EL (cell line): ENCODE measurements around the gene ROR2.

Source experiments
- DNase-seq: peaks from one replicate; pipeline ENCODE4 v3.0.0-alpha.2; 2016

Gene ROR2

DNA sequence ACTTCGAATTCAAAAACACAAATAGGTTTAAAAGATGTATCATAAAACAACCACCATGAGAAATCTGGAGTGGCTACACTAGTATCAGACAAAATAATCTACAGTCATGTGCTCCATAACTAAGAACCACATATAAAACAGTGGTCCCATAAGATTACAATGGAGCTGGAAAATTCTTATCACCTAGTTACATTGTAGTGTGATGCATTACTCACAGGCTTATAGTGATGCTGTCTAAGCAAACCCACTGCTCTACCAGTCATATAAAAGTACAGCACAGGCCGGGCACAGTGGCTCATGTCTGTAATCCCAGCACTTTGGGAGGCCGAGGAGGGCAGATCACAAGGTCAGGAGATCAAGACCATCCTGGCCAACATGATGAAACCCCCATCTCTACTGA is 160.1 kb downstream of the ROR2 start:
- DNase-seq, result no peak

- no peak for DNase-seq
Observed at GRCh38 chr9:91787931-91788330, 162.1 kb downstream of the ROR2 start.

DNA sequence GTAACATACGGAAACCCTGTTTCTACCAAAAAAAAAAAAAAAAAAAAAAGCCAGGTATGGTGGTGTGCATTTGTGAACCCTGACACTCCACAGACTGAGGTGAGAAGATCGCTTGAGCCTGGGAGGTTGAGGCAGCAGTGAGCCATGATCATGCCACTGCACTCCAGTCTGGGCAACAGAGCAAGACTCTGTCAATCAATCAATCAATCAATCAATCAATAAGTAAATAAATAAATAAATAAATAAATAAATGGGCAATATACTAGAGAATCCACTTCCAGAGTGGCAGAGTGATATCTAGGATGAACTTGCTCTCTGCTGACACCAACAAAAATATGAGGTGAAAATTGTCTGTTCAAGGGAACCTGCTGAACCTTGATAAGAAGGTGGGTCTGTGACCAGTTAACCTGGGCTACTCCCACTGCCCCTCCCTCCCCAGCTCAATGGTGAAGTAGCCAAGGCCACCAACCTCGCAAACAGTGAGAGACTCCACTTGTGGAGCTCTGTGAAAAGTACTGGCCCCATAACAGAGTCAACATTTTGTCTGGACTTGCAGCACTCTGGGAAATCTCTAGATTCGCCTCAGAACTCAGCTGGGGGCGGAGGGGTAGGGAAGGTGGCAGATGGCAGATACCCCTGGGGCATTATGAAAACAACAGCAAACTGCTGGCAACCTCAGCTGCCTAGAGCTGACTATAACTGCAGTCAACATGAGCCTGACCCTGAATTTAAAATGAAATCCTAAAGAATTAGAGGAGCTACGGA is 163.7 kb downstream of the ROR2 start:
- no peak for DNase-seq

DNA sequence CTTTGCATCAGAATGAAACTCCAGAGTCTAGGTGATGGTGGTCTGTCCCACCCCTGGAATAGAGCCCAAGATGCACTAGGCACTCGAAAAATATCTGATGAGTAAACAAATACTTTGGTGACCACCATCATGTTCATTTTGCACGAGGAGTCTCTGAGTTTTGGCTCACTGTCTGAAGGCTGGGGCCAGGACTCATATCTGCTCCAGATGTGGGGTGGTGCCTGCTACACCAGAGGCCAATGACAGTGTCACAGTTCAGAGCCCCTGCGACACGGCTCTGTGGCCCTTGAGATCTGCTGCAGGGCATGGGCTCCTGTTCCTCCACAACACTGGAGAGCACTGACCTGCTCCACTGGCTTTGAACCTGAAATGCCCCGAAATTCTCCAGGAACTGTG is 164.6 kb downstream of the ROR2 start:
- DNase-seq, result no peak

- DNase-seq, result no peak
Observed at GRCh38 chr9:91784673-91785446, 165.2 kb downstream of the ROR2 start.

- DNase-seq, result no peak
Observed at GRCh38 chr9:91783876-91784672, 166.0 kb downstream of the ROR2 start.

GRCh38 chr9:91783411-91783810 is 166.6 kb downstream of the ROR2 start:
- DNase-seq, result no peak

DNA sequence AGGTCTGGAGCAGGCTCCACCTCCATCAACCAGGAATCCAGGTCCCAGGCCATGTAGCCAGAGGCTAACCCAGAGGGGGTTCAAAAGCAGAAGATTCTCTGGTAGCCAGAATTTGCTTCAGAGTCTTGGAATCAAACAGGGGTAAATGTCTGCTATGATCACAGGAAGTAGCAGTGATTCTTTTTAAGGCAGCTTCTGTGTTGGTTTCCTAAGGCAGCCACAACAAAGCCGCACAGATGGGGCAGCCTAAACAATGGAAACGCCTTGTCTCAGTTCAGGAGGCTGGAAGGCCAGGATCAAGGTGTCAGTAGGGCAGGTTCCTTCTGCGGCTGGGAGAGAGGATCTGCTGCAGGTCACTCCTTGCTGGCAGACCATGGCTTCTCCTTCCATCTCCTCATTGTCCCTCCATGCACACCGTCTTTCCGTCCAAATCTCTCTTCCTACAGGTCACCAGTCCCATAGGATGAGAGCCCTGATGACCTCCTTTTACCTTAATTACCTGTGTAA is 167.3 kb downstream of the ROR2 start:
- DNase-seq, result no peak

DNA sequence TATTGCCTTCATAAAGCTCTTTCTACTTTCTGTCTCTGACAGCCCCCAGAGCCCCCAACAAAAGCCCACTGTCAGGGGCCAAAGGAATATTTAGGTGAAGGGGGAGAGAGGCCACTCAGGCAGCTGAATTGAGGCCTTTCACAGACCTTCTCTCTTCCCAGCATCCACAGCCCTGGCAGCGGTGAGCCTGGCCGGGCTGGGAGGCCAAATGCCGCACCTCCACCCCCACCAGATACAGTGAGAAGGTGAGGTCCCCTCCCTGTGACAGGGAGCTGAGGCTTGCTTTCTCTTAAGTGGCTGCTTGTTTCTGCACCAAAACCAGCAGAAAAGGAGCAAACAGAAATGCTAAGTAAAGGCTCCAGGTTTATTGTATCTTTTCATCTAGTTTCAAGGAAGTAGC is 168.1 kb downstream of the ROR2 start:
- DNase-seq, result no peak

GRCh38 chr9:91781116-91781515 is 168.9 kb downstream of the ROR2 start:
- DNase-seq, result no peak

DNA sequence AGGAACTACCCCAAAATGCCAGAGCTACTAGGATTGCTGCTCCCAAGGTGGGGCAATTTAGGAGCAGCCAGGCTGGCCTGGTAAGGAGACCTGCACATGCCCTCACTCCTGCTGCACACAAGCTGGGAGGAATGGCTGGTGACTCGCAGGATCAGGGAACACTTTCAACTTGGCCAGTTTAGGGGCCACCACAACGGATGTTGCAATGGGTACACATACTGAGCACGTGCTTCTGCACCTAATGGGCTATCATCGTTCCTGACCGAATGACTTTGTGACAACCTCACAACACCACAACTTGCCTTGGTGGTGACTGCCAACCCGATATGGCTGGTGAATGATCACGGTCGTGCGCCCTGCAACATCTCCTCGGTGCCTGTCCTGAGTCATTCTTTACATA is 172.0 kb downstream of the ROR2 start:
- peak; percentile 31 for DNase-seq

- DNase-seq, result peak; percentile 80
Observed at GRCh38 chr9:91777292-91777830, 172.7 kb downstream of the ROR2 start.

GRCh38 chr9:91776409-91777291 is 173.4 kb downstream of the ROR2 start:
- peak; percentile 27 for DNase-seq

GRCh38 chr9:91775708-91776028 is 174.4 kb downstream of the ROR2 start:
- no peak for DNase-seq

DNA sequence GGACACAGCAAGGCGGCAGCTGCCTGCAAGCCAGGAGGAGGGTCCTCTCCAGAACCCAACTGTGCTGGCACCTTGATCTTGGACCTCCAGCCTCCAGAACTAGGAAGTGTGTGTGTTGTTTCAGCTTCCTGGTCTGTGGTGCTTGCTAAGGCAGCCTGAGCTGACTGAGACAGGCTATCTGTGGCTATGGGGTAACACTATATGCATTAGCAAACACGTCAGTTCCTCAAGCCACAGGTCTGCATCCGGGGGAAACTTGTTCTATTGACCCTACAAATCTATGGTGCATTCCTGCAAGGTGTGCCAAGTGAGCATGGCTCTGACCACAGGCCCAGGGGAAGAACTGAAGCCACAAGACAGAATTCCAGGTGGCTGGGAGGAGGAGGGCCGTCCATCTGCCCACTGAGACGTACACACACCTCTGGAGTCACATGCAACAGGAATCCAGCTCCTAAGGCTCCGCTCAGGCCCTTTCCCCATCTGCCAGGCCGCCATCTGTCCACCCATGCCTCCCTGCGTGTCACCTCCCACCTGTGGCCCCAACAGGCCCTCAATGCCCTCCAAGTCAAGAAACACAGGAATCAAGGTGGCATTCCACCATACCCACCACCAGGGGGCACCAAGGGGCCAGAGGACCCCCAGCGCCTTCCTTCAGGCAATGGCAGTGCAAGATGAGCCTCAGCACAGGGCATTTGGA is 174.9 kb downstream of the ROR2 start:
- DNase-seq, result peak; percentile 67

DNA sequence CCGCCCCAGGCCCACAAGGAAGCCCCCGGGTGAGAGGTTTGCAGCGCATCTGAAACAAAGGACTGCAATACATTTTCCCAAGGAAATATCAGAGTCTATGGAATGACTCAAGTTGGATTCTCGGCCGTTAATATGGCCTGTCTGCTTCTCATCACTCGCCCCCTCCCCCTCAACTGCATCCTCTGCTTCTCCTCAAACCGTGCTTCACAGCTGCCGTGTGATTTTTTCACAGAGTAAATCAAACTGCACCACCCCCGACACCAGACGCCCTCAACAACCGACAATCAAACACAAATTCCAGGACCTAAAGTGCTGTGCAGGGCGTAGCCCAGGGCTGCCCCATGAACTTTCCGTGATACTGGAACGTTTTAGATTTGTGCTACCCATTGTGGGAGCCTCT is 176.9 kb downstream of the ROR2 start:
- no peak for DNase-seq

DNA sequence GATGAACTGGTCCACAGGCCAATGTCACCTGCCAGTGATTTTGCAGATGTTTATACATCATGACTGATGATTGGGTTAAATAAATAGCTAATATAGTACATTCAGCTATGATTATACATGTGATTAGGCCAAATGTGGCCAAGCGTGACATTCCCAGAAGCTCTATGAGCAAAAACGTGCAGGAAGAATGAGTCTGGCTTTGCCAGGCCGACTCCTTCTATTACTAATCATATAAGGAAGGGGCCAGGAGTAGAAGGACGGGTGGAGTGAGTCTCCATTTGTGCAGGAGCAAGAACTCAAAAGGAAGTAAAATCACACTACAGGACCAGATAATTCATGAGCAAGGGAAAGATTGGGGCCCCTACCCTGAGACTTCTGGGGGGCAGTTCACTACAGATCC is 178.2 kb downstream of the ROR2 start:
- no peak for DNase-seq

DNA sequence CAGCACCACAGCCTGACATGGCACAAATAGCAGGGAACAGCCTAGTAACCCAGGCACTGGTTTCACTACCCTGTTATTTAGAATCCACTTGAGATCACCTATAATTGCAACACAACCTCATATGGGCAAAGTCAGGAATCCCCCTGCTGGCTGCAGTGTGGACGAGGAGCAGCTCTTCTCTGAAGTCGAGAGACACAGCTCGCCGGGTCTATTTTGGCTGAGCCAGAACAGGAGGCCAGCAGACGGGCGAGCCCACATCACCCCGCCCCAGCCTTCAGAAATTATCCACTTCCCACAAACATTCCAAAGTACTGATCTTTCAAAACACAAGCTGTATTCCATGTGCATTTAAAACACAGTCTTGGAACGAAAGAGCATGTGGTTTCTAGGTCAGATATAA is 179.0 kb downstream of the ROR2 start:
- DNase-seq, result peak; percentile 94

- no peak for DNase-seq
Observed at GRCh38 chr9:91770229-91770628, 179.8 kb downstream of the ROR2 start.

- DNase-seq, result no peak
Observed at GRCh38 chr9:91768977-91769916, 180.8 kb downstream of the ROR2 start.
